Panc1 (cell line): ENCODE results near the gene UIMC1.

Source experiments
- CTCF ChIP-seq: fragments of 450-650 bp; IDR thresholded peaks from 2 replicates; pipeline ENCODE4 v1.5.1; 2017; ENCODE audit warnings: mild to moderate bottlenecking
- POLR2AphosphoS5 ChIP-seq: IDR thresholded peaks from 2 replicates; pipeline ENCODE4 v1.6.1; 2012; ENCODE audit warnings: mild to moderate bottlenecking, low read depth, low read length, moderate library complexity
- REST ChIP-seq, 2 experiments: IDR thresholded peaks; 2 replicates each; pipeline ENCODE4 v1.6.1; 2011 to 2012; ENCODE audit warnings: low read depth in 2 of 2, control low read depth in 1 of 2, low read length in 1 of 2, mild to moderate bottlenecking in 1 of 2, moderate library complexity in 1 of 2; ENCODE audit not compliant: insufficient read depth in 1 of 2
- SIN3A ChIP-seq: IDR thresholded peaks from 2 replicates; pipeline ENCODE4 v1.6.1; 2012; ENCODE audit warnings: low read depth, mild to moderate bottlenecking, low read length, moderate library complexity, borderline replicate concordance; ENCODE audit not compliant: insufficient read depth

- TF ChIP-seq CTCF (no peak), REST (IDR thresholded peaks at IDR 0.05; ENCODE audit: insufficient read depth in 1 of 2, low read depth in 2 of 2, low read length in 1 of 2) (no peak), POLR2AphosphoS5 (no peak), SIN3A (no peak)
Observed at GRCh38 chr5:176935017-176935416, 71.6 kb downstream of the UIMC1 start.
